Common myeloid progenitor, CD34-positive (primary cell): ENCODE results near the gene SMAD9.

Experiments
- CTCF ChIA-PET: fragments of 350-600 bp; sonication (Branson Sonifier 250); formaldehyde crosslinking; loops from one replicate; lab custom pipeline; 2021; ENCODE audit warnings: antibody characterized with exemption; lab: Charles Lee
- POLR2A ChIA-PET: fragments of 350-600 bp; sonication (Branson Sonifier 250); formaldehyde crosslinking; loops from one replicate; lab custom pipeline; 2021; ENCODE audit warnings: antibody characterized with exemption; lab: Charles Lee
- DNase-seq, 3 donors: peaks; one replicate each; pipeline versions ENCODE4 v3.0.0 to v3.0.0-alpha.2; 2013
- H3K27ac ChIP-seq, 2 experiments: 1 replicate in 1 of 2; 2 replicates in 1 of 2; pipeline ENCODE4 v1.7.0; 2013; ENCODE audit warnings: inconsistent platforms in 2 of 2, low read length in 2 of 2, mild to moderate bottlenecking in 2 of 2, low read depth in 1 of 2, moderate library complexity in 1 of 2; ENCODE audit not compliant: severe bottlenecking in 2 of 2, insufficient read depth in 1 of 2, poor library complexity in 1 of 2
- H3K27me3 ChIP-seq, 5 experiments: replicated peaks in 2 of 5; 1 replicate in 3 of 5; 2 replicates in 2 of 5; pipeline versions ENCODE4 v1.6.1 to v1.7.0; 2013; ENCODE audit warnings: low read length in 4 of 5, mild to moderate bottlenecking in 2 of 5, moderate library complexity in 2 of 5, inconsistent platforms in 1 of 5; ENCODE audit not compliant: insufficient read depth in 5 of 5, control insufficient read depth in 4 of 5
- H3K36me3 ChIP-seq, 4 experiments: 1 replicate in 2 of 4; 2 replicates in 2 of 4; pipeline versions ENCODE4 v1.6.1 to v1.7.0; 2013; ENCODE audit warnings: low read length in 3 of 4, control low read depth in 1 of 4, mild to moderate bottlenecking in 1 of 4; ENCODE audit not compliant: control insufficient read depth in 4 of 4, insufficient read depth in 4 of 4
- H3K4me1 ChIP-seq, 4 experiments: 1 replicate in 3 of 4; 2 replicates in 1 of 4; pipeline versions ENCODE4 v1.6.1 to v1.7.1; 2013; ENCODE audit warnings: low read length in 3 of 4, mild to moderate bottlenecking in 3 of 4, control low read depth in 1 of 4, inconsistent platforms in 1 of 4, moderate library complexity in 1 of 4; ENCODE audit not compliant: control insufficient read depth in 4 of 4, insufficient read depth in 4 of 4; ENCODE audit errors: control extremely low read depth in 1 of 4
- H3K4me3 ChIP-seq, 7 experiments: 1 replicate in 4 of 7; 2 replicates in 3 of 7; pipeline versions ENCODE4 v1.5.1 to v1.7.0; 2013; ENCODE audit warnings: mild to moderate bottlenecking in 7 of 7, low read length in 6 of 7, moderate library complexity in 6 of 7, inconsistent platforms in 2 of 7, low read depth in 2 of 7, control low read depth in 1 of 7; ENCODE audit not compliant: insufficient read depth in 4 of 7, control insufficient read depth in 1 of 7; ENCODE audit errors: extremely low read depth in 1 of 7
- H3K9me3 ChIP-seq, 5 experiments: 1 replicate in 4 of 5; 2 replicates in 1 of 5; pipeline versions ENCODE4 v1.6.1 to v1.7.1; 2013; ENCODE audit warnings: low read length in 4 of 5, mild to moderate bottlenecking in 2 of 5, inconsistent platforms in 1 of 5, low read depth in 1 of 5, moderate library complexity in 1 of 5; ENCODE audit not compliant: control insufficient read depth in 4 of 5, insufficient read depth in 2 of 5; ENCODE audit errors: control extremely low read depth in 1 of 5
- WGBS: methylation state at CpG from one replicate; pipeline ENCODE4 v1.1.5; 2013; ENCODE audit not compliant: insufficient coverage; 5-methylcytosine and 5-hydroxymethylcytosine counted together

SMAD9 gene

DNA sequence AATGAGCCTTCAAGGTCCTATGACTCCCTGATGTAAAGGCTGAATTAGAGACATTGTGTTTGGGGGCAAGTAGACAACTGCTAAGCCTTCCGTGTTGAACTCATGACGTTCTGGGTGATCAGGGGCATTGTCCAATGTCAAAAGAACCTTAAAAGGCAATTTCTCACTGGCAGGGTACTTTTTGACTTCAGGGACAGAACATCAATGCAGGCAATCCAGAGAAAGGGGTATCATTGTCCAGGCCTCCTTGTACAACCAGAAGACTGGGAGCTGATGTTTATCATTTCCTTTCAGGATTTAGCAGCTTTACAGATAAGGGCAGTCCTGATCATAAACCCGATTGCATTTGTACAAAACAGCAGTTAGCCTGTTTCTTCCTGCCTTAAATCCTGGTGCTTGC, 25.0 kb upstream of the SMAD9 start:
- POLR2A ChIA-PET, result no interaction called here
- peaks cover 4 to 8% (median 7%) of the 10 kb centered on the region in 4 experiments for H3K36me3 ChIP-seq
- CTCF ChIA-PET, result no interaction called here
- H3K27ac ChIP-seq, result no peak overlapping the region
- no peaks in the 10 kb centered on the region for H3K4me1 ChIP-seq
- no peaks in the 10 kb centered on the region for H3K9me3 ChIP-seq
- H3K27me3 ChIP-seq, result no peaks in the 10 kb centered on the region
- WGBS, result 47% methylated on average over 3 of the region's 3 CpGs
- no peak for DNase-seq
- H3K4me3 ChIP-seq, result no peak overlapping the region

- WGBS, result 67% methylated on average over 3 of the region's 7 CpGs
- no peak overlapping the region for H3K27ac ChIP-seq
- ChIA-PET POLR2A (no interaction called here), CTCF (no interaction called here)
- H3K9me3 ChIP-seq, result no peaks in the 10 kb centered on the region
- no peaks in the 10 kb centered on the region for H3K36me3 ChIP-seq
- no peak for DNase-seq
- peaks cover 0 to 9% (median 3%) of the 10 kb centered on the region in 5 experiments for H3K27me3 ChIP-seq
- no peaks in the 10 kb centered on the region for H3K4me1 ChIP-seq
- H3K4me3 ChIP-seq, result no peak overlapping the region
Observed at GRCh38 chr13:36925603-36926002, 5.6 kb upstream of the SMAD9 start.

- H3K4me3 ChIP-seq, result no peak overlapping the region
- ChIA-PET POLR2A (no interaction called here), CTCF (interaction anchor here (1.4 kb wide), 1 partner anchor 63 kb away, joined by 3 read pairs; no protein-coding TSS in a partner anchor)
Observed at GRCh38 chr13:36924001-36924400, 4.0 kb upstream of the SMAD9 start.

DNA sequence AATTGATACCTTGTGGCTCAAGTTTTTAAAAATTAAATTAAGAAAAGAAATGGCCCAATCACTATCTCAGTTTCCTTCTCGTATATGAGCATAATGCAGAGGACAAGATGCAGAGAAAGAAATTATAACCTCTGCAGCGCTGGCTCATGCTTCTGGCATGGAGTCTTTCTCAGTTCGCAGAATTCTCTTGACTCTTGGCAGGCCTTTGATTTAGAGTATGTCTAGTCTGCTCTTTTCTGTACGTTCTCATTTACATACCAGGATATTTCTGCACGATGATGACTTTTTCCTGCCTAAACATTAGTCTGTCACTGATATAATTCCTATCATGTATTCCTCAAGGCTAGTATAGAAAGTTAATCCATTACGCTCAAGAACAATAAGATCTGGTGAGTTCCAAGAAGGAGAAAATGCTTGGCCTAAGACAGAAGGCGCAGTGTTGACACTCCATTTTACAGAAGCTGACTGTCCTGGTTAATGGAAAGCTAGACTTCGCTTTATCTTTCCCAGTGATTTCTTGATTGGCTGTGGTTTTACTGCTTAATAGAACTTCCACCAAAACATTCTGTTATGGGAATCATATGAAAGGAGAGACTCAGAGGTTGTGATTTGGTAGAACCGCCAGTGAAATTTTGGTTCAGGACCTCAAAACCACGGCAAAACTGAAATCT, 1.7 kb upstream of the SMAD9 start:
- Histone ChIP-seq H3K27ac (no peak overlapping the region), H3K4me1 (peaks cover 4 to 13% (median 11%) of the 10 kb centered on the region in 4 experiments), H3K36me3 (no peaks in the 10 kb centered on the region), H3K27me3 (peaks cover 10 to 37% (median 18%) of the 10 kb centered on the region in 5 experiments), H3K9me3 (no peaks in the 10 kb centered on the region), H3K4me3 (no peak overlapping the region)
- WGBS, result 96% methylated on average over 8 of the region's 10 CpGs
- ChIA-PET POLR2A (no interaction called here), CTCF (no interaction called here)
- DNase-seq, result no peak

More at GRCh38 chr13:36924001-36924400, 4.0 kb upstream of the SMAD9 start:
- no peak for DNase-seq
- peaks cover under 1 to 10% (median 6%) of the 10 kb centered on the region in 4 experiments for H3K4me1 ChIP-seq
- WGBS, result 83% methylated on average over 3 of the region's 3 CpGs
- H3K36me3 ChIP-seq, result no peaks in the 10 kb centered on the region
- H3K9me3 ChIP-seq, result no peaks in the 10 kb centered on the region
- peaks cover 0 to 17% (median 6%) of the 10 kb centered on the region in 5 experiments for H3K27me3 ChIP-seq
- no peak overlapping the region for H3K27ac ChIP-seq

GRCh38 chr13:36920616-36921185, 663 bp upstream of the SMAD9 start:
- Histone ChIP-seq H3K27me3 (peaks cover 15 to 45% (median 23%) of the 10 kb centered on the region in 5 experiments), H3K4me1 (peaks cover 4 to 13% (median 11%) of the 10 kb centered on the region in 4 experiments), H3K9me3 (no peaks in the 10 kb centered on the region), H3K36me3 (no peaks in the 10 kb centered on the region), H3K27ac (no peak overlapping the region), H3K4me3 (peak overlapping the region in 4 of 7 experiments; percentile 12 to 58 (median 50))
- WGBS, result 95% methylated on average over 6 of the region's 9 CpGs
- peak in 1 of 3 donors; percentile 20 for DNase-seq
- POLR2A ChIA-PET, result interaction anchor here (0.6 kb wide), 1 partner anchor 74 kb away, joined by 4 read pairs; no protein-coding TSS in a partner anchor
- CTCF ChIA-PET, result no interaction called here

DNA sequence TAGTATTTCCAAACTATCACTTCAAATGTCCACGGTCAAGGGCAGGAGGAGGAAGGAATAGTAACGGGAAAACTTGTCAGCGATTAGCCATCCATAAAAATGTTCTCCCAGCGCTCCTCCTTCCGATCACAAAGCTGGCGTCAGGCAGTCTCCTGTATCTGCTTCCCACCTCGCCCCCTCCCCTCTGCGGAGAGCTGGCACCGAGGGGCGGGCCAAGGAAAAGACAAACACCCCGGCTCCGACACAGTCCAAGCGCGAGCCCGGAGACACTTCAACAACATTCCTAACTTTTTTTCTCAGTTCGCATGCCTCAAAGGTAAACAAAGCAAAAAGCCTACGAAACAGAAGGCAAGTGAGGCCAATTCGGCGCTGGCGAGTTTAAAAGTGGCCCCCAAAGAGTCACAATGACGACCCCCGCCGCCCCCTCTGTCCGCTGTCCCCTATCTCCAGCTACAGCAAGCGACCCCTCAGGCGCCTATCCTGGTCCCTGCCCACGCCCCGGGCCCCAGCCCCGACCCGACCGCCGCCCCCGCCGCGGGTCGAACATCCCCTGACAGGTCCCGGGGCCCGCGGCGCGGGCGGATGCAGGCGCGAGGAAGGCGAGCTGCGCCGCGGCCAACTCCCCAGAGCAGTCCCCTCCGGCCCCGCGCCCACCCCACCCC, 736 bp downstream of the SMAD9 start:
- POLR2A ChIA-PET, result no interaction called here
- 1% methylated on average over 15 of the region's 51 CpGs for WGBS
- no peak for DNase-seq

More for the DNA sequence above, 736 bp downstream of the SMAD9 start:
- Histone ChIP-seq H3K9me3 (no peaks in the 10 kb centered on the region), H3K27me3 (peaks cover 19 to 45% (median 23%) of the 10 kb centered on the region in 5 experiments), H3K27ac (no peak overlapping the region), H3K4me3 (peak overlapping the region in 6 of 7 experiments; percentile 51 to 76 (median 62)), H3K4me1 (peaks cover 4 to 13% (median 11%) of the 10 kb centered on the region in 4 experiments), H3K36me3 (no peaks in the 10 kb centered on the region)
- CTCF ChIA-PET, result interaction anchor here (1.1 kb wide), 1 partner anchor 62 kb away, joined by 3 read pairs; no protein-coding TSS in a partner anchor
